Bronchial epithelial cell (primary cell): Measurements from ENCODE around the gene ANKDD1B. TPM values are rescaled to one million over a fixed set of nuclear protein-coding genes. Genes with fewer than 3 reads are reported as not detected.
A peak's percentile ranks its signal among the peaks of the same experiment; 100 is the strongest.

Experiments
- DNase-seq: peaks from one replicate; pipeline ENCODE4 v3.0.0-alpha.2; 2010; ENCODE audit warnings: low read depth
- FAIRE-seq: peaks from 2 replicates; lab custom pipeline; 2011; peaks lifted over from hg19 to GRCh38; lab: Jason Lieb, UNC
- H3K27me3 ChIP-seq: 2 replicates; pipeline ENCODE4 v1.5.1; 2011; ENCODE audit warnings: low read length; ENCODE audit not compliant: control insufficient read depth, insufficient read depth
- H3K36me3 ChIP-seq: 2 replicates; pipeline ENCODE4 v1.5.1; 2011; ENCODE audit warnings: low read length; ENCODE audit not compliant: control insufficient read depth, insufficient read depth
- H3K4me3 ChIP-seq: 2 replicates; pipeline ENCODE4 v1.5.1; 2011; ENCODE audit warnings: mild to moderate bottlenecking, low read depth, low read length, control low read depth
- total RNA-seq: library from RNA; depleted of rRNA; stranded (reverse); fragments of >200 nt; gene quantifications from 2 replicates; pipeline ENCODE4 v1.2.1, GENCODE V29; 2014
- TF ChIP-seq, protein P1 (sequence below): IDR thresholded peaks from 2 replicates; pipeline ENCODE4 v1.5.1; 2011; ENCODE audit warnings: mild to moderate bottlenecking, moderate library complexity, low read length, control low read depth, inconsistent platforms; ENCODE audit not compliant: insufficient read depth, severe bottlenecking

The ANKDD1B gene
- total RNA-seq, 1 donor from 2014 or later = 1.3 TPM

DNA sequence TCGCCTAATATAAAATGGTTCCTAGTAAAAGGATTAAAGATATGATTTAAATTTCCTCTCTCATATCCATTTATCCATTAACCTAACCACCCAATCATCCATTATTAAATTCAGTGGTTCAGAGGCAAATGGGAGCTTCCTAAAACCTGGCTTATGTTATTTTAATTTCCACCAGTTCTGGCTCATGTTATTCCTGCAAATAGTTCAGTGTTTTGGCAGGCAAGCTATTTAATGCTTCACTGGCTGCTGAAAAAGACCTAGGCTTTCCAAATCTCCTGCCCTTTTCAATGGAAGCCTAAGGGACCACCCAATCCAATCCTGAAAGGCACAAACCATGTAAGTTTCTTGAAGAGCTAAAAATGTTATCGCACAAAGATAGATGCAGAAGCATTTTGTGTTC is 53.7 kb downstream of the ANKDD1B start:
- DNase-seq (no peak), FAIRE-seq (no peak)
- Histone ChIP-seq H3K27me3 (no peaks in the 10 kb centered on the region), H3K36me3 (no peaks in the 10 kb centered on the region), H3K4me3 (no peak overlapping the region)
- TF ChIP-seq, protein P1, sequence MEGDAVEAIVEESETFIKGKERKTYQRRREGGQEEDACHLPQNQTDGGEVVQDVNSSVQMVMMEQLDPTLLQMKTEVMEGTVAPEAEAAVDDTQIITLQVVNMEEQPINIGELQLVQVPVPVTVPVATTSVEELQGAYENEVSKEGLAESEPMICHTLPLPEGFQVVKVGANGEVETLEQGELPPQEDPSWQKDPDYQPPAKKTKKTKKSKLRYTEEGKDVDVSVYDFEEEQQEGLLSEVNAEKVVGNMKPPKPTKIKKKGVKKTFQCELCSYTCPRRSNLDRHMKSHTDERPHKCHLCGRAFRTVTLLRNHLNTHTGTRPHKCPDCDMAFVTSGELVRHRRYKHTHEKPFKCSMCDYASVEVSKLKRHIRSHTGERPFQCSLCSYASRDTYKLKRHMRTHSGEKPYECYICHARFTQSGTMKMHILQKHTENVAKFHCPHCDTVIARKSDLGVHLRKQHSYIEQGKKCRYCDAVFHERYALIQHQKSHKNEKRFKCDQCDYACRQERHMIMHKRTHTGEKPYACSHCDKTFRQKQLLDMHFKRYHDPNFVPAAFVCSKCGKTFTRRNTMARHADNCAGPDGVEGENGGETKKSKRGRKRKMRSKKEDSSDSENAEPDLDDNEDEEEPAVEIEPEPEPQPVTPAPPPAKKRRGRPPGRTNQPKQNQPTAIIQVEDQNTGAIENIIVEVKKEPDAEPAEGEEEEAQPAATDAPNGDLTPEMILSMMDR = no peak

DNA sequence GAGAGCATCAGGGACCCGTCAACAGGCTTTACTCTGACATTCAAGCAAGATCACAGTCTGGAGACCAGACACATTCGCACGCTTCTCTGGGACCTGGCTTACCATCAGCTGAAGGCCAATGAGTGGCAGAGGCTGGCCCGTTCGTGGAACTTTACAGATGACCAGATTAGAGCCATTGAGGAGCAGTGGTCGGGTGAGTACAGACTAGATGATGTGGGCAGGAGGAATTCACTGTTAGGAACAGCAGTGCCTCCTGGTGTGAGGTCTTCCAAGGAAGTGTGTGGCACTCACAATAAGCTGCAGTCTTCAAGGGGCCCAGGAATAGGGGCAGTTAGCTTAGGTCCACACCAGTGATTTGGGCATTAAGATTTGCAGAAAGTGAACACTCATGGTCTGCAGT is 55.5 kb downstream of the ANKDD1B start:
- no peak for FAIRE-seq
- TF ChIP-seq, protein P1 = no peak
- Histone ChIP-seq H3K4me3 (no peak overlapping the region), H3K27me3 (no peaks in the 10 kb centered on the region), H3K36me3 (no peaks in the 10 kb centered on the region)
- no peak for DNase-seq

DNA sequence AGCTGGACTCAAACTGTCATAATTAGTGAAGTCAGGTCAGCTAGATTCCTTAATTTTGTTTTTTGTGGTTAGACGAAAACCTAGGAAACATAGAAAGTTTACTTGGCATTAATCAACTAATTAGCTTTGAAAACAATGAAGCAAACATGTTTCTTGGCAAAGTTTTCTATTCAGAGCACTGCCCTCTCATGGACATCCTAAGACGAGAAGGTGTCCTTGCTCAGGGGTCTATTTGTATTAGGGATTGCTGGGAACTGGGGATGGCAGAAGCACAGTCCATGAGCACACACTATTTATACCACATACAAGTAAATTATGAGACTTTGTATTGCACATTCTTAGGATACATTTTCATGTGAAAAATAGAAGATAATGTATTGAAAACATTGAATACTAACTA is 56.3 kb downstream of the ANKDD1B start:
- FAIRE-seq (no peak), DNase-seq (no peak)
- Histone ChIP-seq H3K4me3 (no peak overlapping the region), H3K36me3 (no peaks in the 10 kb centered on the region), H3K27me3 (no peaks in the 10 kb centered on the region)
- TF ChIP-seq, protein P1 = peak; percentile 1

DNA sequence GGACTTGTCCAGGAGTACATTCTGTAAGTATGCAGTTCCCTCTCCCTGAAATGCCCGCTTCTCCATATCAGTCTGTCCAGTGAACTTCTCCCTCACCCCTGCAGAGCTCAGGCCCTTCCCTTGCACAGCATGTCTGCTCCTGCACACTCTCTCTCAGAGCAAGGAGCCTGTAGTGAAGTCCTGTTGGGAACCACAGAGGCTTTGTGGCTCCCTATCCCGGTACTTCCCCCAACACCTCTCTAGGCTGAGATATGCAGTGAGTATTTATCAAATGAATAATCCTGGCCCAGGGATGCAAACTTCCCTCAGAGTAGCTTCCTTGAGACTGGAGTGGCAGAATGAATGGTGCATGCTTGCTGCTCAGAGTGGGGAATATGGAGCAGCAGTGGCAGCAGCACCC is 57.2 kb downstream of the ANKDD1B start:
- FAIRE-seq (no peak), DNase-seq (no peak)
- Histone ChIP-seq H3K4me3 (no peak overlapping the region), H3K36me3 (no peaks in the 10 kb centered on the region), H3K27me3 (no peaks in the 10 kb centered on the region)
- TF ChIP-seq, protein P1 = no peak

DNA sequence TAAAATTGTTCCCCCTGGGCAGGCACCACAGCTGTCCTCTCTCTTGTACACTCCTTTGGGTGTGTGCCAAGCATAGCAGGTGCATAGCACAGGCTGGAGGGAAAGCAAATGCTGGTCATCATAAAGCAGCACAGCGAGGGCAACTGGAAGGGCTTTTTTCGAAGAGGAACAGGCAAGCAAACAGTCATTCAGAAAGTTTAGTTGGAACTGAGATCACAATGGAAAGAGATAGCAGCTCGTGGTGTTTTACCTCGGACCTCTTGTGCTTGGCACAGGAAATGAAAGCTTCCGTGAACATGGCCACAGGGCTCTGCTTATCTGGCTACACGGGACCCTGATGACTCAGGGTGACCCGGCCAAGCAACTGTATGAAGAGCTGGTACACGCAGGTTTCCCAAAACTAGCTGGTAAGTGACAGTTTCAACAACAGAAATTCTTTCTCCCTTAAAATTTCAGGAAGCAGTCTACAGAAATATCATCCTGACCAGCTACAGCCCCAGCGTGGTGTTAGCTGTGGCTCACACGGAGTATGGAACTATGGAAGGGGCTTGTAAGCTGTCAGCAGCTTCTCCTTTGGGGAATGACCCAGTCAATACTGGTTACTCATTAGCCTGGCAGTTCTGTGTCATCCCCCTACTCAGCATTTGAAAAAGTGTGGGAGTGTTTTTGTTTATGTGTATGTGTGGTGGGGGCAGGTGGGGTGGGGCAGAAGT is 57.9 kb downstream of the ANKDD1B start:
- no peaks in the 10 kb centered on the region for H3K36me3 ChIP-seq
- FAIRE-seq = no peak
- H3K27me3 ChIP-seq = no peaks in the 10 kb centered on the region
- DNase-seq = peak; percentile 59
- no peak overlapping the region for H3K4me3 ChIP-seq
- TF ChIP-seq, protein P1 = no peak

DNA sequence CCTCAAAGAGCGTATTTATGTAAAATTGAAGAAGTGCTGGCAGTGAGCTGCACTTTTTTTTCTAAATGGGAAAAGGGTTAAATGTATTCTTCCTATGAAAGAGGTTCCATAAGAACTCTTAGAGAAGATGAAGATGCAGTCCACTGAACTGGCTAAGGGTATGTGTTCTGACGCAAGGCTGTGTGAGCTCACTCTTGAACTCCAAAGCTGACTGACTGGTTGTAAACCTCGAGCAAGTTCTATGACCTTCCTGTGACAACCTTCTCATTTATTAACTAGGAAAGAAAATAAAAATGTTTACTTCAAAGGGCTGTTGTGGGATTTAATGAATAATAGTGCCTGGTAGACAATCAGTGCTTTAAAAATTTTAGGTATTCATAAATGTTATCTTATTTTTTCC is 59.3 kb downstream of the ANKDD1B start:
- DNase-seq (no peak), FAIRE-seq (no peak)
- H3K4me3 ChIP-seq = no peak overlapping the region
- peaks cover 2% of the 10 kb centered on the region for H3K36me3 ChIP-seq
- no peaks in the 10 kb centered on the region for H3K27me3 ChIP-seq
- TF ChIP-seq, protein P1 = no peak
